Measurements from ENCODE around the gene RNPC3. TPM values are rescaled to one million over a fixed set of nuclear protein-coding genes. Genes with fewer than 3 reads are reported as not detected.

RNPC3 gene
- total and polyA plus RNA-seq, 2 of the 8 experiments (the other 6 are each of a cell fraction or from before 2014, with no cell fraction given), result 10.9 to 12.8 TPM

GRCh38 chr1:103538226-103538625 lies 12.7 kb downstream of the RNPC3 start:
- no peaks in the 10 kb centered on the region for H3K23me2 ChIP-seq (ENCODE audit: low read depth, low read length)
- CTCF ChIA-PET (ENCODE audit: partially characterized antibody), result no interaction called here
- H3K79me1 ChIP-seq (ENCODE audit: low read depth, low read length), result no peaks in the 10 kb centered on the region
- 96% methylated on average over 2 of the region's 2 CpGs; no CpG with 5 or more reads in 1 of the 2 experiments for WGBS, 2 experiments (ENCODE audit: extremely low coverage in 1 of 2, insufficient coverage in 1 of 2, insufficient read length in 1 of 2, insufficient replicate concordance in 2 of 2, low coverage in 1 of 2, low lambda C conversion rate in 2 of 2, missing lambda C conversion rate in 1 of 2)
- no peak overlapping the region for H3K9ac ChIP-seq (replicated peaks in 1 of 4; ENCODE audit: extremely low read depth in 1 of 4, low read depth in 3 of 4, low read length in 3 of 4)
- no peak for DNase-seq (ENCODE audit: low read depth in 1 of 2, low spot score in 2 of 2)
- H3K4me1 ChIP-seq (replicated peaks in 1 of 4; ENCODE audit: control insufficient read depth in 3 of 4, insufficient read depth in 4 of 4, low read length in 3 of 4), result no peaks in the 10 kb centered on the region
- H4K5ac ChIP-seq (ENCODE audit: insufficient read length, low read depth, low read length), result no peak overlapping the region
- no peak overlapping the region for H2AFZ ChIP-seq (ENCODE audit: low read length)
- FAIRE-seq, result no peak
- H3K14ac ChIP-seq (ENCODE audit: insufficient read length), result no peak overlapping the region
- no peak overlapping the region for H3K23ac ChIP-seq (ENCODE audit: insufficient read length)
- no peak overlapping the region for H2BK12ac ChIP-seq (ENCODE audit: low read depth, low read length)
- H4K91ac ChIP-seq (replicated peaks; ENCODE audit: insufficient read length, low read length), result no peak overlapping the region
- H4K20me1 ChIP-seq (replicated peaks in 1 of 2; ENCODE audit: control insufficient read depth in 1 of 2, insufficient read depth in 2 of 2, low read length in 2 of 2), result no peaks in the 10 kb centered on the region
- no peak overlapping the region for H3K4ac ChIP-seq (replicated peaks; ENCODE audit: insufficient read length, low read depth, low read length)
- H2BK15ac ChIP-seq (ENCODE audit: low read length), result no peak overlapping the region
- no peak overlapping the region for H3K4me3 ChIP-seq (ENCODE audit: extremely low read depth in 1 of 4, insufficient read depth in 2 of 4, low read depth in 3 of 4, low read length in 4 of 4)
- POLR2A ChIA-PET (ENCODE audit: partially characterized antibody), result no interaction called here
- no peak overlapping the region for H3K27ac ChIP-seq (ENCODE audit: low read depth, low read length)
- peaks cover 2 to 59% (median 26%) of the 10 kb centered on the region in 4 experiments for H3K36me3 ChIP-seq (ENCODE audit: control insufficient read depth in 2 of 4, insufficient read depth in 4 of 4, low read length in 3 of 4)
- no peak overlapping the region for H2BK20ac ChIP-seq (ENCODE audit: low read length)
- H3K18ac ChIP-seq (ENCODE audit: extremely low read depth, low read length), result no peak overlapping the region
- H3K56ac ChIP-seq (replicated peaks; ENCODE audit: insufficient read length, low read depth, low read length), result no peak overlapping the region
- no peak overlapping the region for H2AK5ac ChIP-seq (ENCODE audit: low read depth, low read length)
- no peak overlapping the region for H4K8ac ChIP-seq (ENCODE audit: extremely low read depth, insufficient read depth, low read length)
- H3K79me2 ChIP-seq (ENCODE audit: control insufficient read depth in 1 of 2, insufficient read depth in 2 of 2, low read length in 2 of 2), result peaks cover 0 to 5% of the 10 kb centered on the region in 2 experiments; a peak in 1 of 4 replicates
- no peak overlapping the region for H2BK5ac ChIP-seq (ENCODE audit: low read depth, low read length)
- no peaks in the 10 kb centered on the region for H3K27me3 ChIP-seq (replicated peaks in 1 of 4; ENCODE audit: control insufficient read depth in 3 of 4, extremely low read depth in 1 of 4, insufficient read depth in 3 of 4, low read length in 3 of 4)
- no peaks in the 10 kb centered on the region for H3K9me3 ChIP-seq (ENCODE audit: insufficient read depth in 2 of 2, low read depth in 1 of 2, low read length in 1 of 2)
- no peak overlapping the region for H2BK120ac ChIP-seq (replicated peaks; ENCODE audit: low read depth, low read length)
- TF ChIP-seq GABPA (IDR thresholded peaks at IDR 0.05; ENCODE audit: borderline replicate concordance, insufficient read depth, low read length) (no peak), BRCA1 (IDR thresholded peaks at IDR 0.05; ENCODE audit: low read depth, low read length) (no peak), EGR1 (IDR thresholded peaks at IDR 0.05; ENCODE audit: borderline replicate concordance, low read depth, low read length) (no peak), SP4 (IDR thresholded peaks at IDR 0.05; ENCODE audit: low read length) (no peak), KDM4A (IDR thresholded peaks at IDR 0.05; ENCODE audit: low read depth, low read length, severe bottlenecking) (no peak)
- H3K4me2 ChIP-seq (ENCODE audit: insufficient read depth in 1 of 2, low read depth in 2 of 2, low read length in 2 of 2), result no peak overlapping the region

All from H1 (cell line).